Right atrium auricular region (tissue), 2 donors: Measurements from ENCODE around the gene UBE3C. TPM values are rescaled to one million over a fixed set of nuclear protein-coding genes. Genes with fewer than 3 reads are reported as not detected.
"Not testable (repeated sequence)": the region's sequence is repeated elsewhere in the genome, so short reads cannot be mapped to it uniquely, and the experiment has no call there.

Experiments used
- DNase-seq: peaks from one replicate; pipeline ENCODE4 v3.0.0-alpha.2; 2019; ENCODE audit warnings: low spot score
- H3K27ac ChIP-seq, 2 donors: fragments of 200-600 bp; sonication (generic); 1 replicate in 1 of 2; 2 replicates in 1 of 2; pipeline ENCODE4 v1.5.1; 2016 to 2019
- H3K27me3 ChIP-seq, 2 donors: fragments of 200-600 bp; sonication (generic); one replicate each; pipeline versions ENCODE4 v1.5.1 to v1.6.0; 2017 to 2019
- H3K36me3 ChIP-seq: fragments of 200-600 bp; sonication (generic); one replicate; pipeline ENCODE4 v1.5.1; 2016
- H3K4me1 ChIP-seq, 2 donors: fragments of 200-600 bp; sonication (generic); one replicate each; pipeline versions ENCODE4 v1.5.1 to v1.6.0; 2017 to 2019
- H3K4me3 ChIP-seq, 2 donors: fragments of 200-600 bp; sonication (generic); 1 replicate in 1 of 2; 2 replicates in 1 of 2; pipeline ENCODE4 v1.5.1; 2017 to 2019; ENCODE audit warnings: mild to moderate bottlenecking in 1 of 2, moderate library complexity in 1 of 2
- H3K9me3 ChIP-seq, 2 donors: fragments of 200-600 bp; sonication (generic); one replicate each; pipeline ENCODE4 v1.5.1; 2019
- total RNA-seq, 2 donors: library from RNA; depleted of rRNA; stranded (reverse); fragments of >200 nt; gene quantifications; one replicate each; pipeline ENCODE4 v1.1.0, GENCODE V29; 2016
- TF ChIP-seq, protein P1 (sequence below), 2 donors: fragments of 200-600 bp; sonication (generic); IDR thresholded peaks; one replicate each; pipeline ENCODE4 v1.5.1; 2019; ENCODE audit warnings: antibody characterized with exemption in 2 of 2

The UBE3C gene
- total RNA-seq, 2 donors from 2014 or later, result 53.3 to 60.8 TPM

DNA sequence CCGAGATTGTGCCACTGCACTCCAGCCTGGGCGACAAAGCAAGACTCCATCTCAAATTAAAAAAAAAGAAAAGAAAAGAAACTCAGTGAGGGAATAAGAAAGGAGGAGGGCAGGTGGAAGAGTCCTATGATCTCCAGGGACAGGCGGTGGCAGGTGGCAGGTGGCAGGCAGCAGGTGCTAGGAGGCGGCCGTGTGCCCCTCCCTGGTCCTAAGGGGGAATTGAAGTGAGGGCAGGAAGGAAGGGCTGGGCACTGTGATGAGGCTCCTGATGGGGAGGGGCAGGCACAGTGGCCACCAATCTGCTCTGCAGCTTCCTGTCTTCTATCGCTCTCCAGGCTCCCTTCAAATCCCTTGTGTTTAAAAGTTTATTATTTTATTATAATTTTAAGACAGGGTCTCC, 41.2 kb upstream of the UBE3C start:
- no peaks in the 10 kb centered on the region for H3K27me3 ChIP-seq
- TF ChIP-seq, protein P1, sequence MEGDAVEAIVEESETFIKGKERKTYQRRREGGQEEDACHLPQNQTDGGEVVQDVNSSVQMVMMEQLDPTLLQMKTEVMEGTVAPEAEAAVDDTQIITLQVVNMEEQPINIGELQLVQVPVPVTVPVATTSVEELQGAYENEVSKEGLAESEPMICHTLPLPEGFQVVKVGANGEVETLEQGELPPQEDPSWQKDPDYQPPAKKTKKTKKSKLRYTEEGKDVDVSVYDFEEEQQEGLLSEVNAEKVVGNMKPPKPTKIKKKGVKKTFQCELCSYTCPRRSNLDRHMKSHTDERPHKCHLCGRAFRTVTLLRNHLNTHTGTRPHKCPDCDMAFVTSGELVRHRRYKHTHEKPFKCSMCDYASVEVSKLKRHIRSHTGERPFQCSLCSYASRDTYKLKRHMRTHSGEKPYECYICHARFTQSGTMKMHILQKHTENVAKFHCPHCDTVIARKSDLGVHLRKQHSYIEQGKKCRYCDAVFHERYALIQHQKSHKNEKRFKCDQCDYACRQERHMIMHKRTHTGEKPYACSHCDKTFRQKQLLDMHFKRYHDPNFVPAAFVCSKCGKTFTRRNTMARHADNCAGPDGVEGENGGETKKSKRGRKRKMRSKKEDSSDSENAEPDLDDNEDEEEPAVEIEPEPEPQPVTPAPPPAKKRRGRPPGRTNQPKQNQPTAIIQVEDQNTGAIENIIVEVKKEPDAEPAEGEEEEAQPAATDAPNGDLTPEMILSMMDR (IDR thresholded peaks at IDR 0.05), result no peak
- H3K4me1 ChIP-seq, result no peaks in the 10 kb centered on the region
- H3K36me3 ChIP-seq, result no peaks in the 10 kb centered on the region
- DNase-seq, result no peak
- H3K9me3 ChIP-seq, result peaks cover 0 to 11% of the 10 kb centered on the region in 2 donors
- H3K4me3 ChIP-seq, result no peak overlapping the region
- H3K27ac ChIP-seq, result no peak overlapping the region

GRCh38 chr7:157100005-157100404, 38.7 kb upstream of the UBE3C start:
- not testable (repeated sequence) for H3K27ac ChIP-seq, H3K36me3 ChIP-seq, H3K4me3 ChIP-seq, DNase-seq, H3K4me1 ChIP-seq, H3K9me3 ChIP-seq, H3K27me3 ChIP-seq

- not testable (repeated sequence) for H3K4me1 ChIP-seq, H3K27ac ChIP-seq, DNase-seq, H3K4me3 ChIP-seq, H3K27me3 ChIP-seq, H3K9me3 ChIP-seq, H3K36me3 ChIP-seq
These were observed 35.1 kb upstream of the UBE3C start for GRCh38 chr7:157103641-157104040.

DNA sequence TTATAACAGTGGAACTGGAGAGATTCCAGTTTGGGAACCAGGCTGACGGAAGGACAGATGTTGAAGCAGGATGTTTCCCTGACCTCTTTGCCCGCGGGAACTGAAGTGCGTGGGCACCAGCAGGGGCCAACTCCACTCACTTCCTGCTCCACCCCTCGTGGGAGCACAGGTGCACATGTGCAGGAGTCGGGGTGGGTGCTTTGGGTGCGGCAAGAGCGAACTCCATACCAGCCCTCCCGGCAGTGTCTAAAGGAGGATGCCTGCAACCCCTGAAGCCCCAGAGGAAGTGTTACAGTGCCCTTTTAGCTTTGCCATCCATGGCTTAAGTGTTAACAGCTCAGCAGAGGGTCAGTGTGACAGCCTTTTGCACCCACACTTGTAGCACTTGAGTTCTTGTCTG, 27.4 kb upstream of the UBE3C start:
- H3K27me3 ChIP-seq, result no peaks in the 10 kb centered on the region

DNA sequence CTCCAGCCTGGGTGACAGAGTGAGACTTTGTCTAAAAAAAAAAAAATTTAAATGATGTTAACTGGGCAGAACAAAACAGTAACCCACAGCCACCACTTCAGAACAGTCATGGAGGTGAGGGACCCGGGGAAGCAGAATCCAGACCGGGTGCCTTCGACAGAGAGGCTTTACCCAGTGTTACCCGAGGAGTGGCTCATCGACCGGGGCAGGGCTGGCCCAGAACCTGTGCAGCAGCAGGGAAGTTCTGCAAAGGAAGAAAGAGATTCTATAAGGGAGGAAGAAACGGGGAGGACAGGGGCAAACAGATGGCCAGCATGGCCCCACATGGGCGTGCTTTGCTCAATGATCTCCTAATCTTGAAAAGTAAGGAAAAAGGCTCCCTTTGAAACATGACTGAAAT, 26.0 kb upstream of the UBE3C start:
- H3K36me3 ChIP-seq, result no peaks in the 10 kb centered on the region
- H3K4me3 ChIP-seq, result no peak overlapping the region
- DNase-seq, result no peak
- no peaks in the 10 kb centered on the region for H3K27me3 ChIP-seq
- H3K9me3 ChIP-seq, result peaks cover 0 to 20% of the 10 kb centered on the region in 2 donors
- TF ChIP-seq, protein P1 (IDR thresholded peaks at IDR 0.05), result no peak
- H3K4me1 ChIP-seq, result no peaks in the 10 kb centered on the region
- no peak overlapping the region for H3K27ac ChIP-seq

More for the DNA sequence above, 27.4 kb upstream of the UBE3C start:
- H3K4me1 ChIP-seq, result no peaks in the 10 kb centered on the region
- TF ChIP-seq, protein P1 (IDR thresholded peaks at IDR 0.05), result no peak
- no peak overlapping the region for H3K4me3 ChIP-seq
- no peak overlapping the region for H3K27ac ChIP-seq
- H3K36me3 ChIP-seq, result no peaks in the 10 kb centered on the region
- DNase-seq, result no peak
- H3K9me3 ChIP-seq, result peaks cover 0 to 15% of the 10 kb centered on the region in 2 donors

DNA sequence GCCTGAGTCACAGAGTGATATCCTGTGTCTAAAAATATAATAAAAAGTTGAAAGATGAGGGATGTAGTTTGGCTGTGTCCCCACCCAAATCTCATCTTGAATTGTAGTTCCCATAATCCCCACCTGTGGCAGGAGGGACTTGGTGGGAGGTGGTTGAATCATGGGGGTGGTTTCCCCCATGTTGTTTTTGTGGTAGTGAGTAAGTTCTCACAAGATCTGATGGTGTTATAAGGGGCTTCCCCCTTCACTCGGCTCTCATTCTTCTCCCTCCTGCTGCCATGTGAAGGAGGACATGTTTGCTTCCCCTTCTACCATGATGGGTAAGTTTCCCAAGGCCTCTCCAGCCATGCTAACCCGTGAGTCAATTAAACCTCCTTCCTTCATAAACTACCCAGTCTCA, 25.1 kb upstream of the UBE3C start:
- TF ChIP-seq, protein P1 (IDR thresholded peaks at IDR 0.05), result no peak
- Histone ChIP-seq H3K36me3 (no peaks in the 10 kb centered on the region), H3K27ac (no peak overlapping the region), H3K4me1 (no peaks in the 10 kb centered on the region), H3K9me3 (peaks cover 0 to 24% of the 10 kb centered on the region in 2 donors), H3K27me3 (no peaks in the 10 kb centered on the region), H3K4me3 (no peak overlapping the region)
- DNase-seq, result no peak

DNA sequence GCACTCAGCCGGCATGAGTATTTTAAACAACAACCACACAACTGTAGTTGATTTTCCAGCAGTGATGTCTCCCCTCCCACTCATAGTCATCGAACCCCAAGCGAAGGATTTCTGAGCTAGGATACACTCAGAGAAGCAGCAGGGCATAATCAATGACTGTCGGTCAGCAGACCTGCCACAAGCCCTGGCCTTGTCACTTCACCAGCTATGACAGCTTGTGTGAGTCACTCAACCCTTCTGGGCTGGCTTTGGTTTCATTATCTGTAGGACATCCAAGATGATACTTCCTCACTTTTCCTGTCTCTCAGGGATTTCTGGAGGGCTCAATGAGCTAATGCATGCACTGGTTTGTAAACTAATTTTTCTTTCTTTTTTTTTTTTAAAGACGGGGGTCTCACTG, 22.0 kb upstream of the UBE3C start:
- no peak overlapping the region for H3K27ac ChIP-seq
- no peaks in the 10 kb centered on the region for H3K36me3 ChIP-seq
- TF ChIP-seq, protein P1 (IDR thresholded peaks at IDR 0.05), result no peak
- H3K4me1 ChIP-seq, result no peaks in the 10 kb centered on the region
- no peaks in the 10 kb centered on the region for H3K27me3 ChIP-seq
- H3K4me3 ChIP-seq, result no peak overlapping the region
- H3K9me3 ChIP-seq, result peaks cover 0 to 18% of the 10 kb centered on the region in 2 donors
- no peak for DNase-seq
